Psoas muscle (tissue), 8 donors: Measurements from ENCODE around the gene PTGIR. TPM values are rescaled to one million over a fixed set of nuclear protein-coding genes. Genes with fewer than 3 reads are reported as not detected.

ENCODE experiments used
- ATAC-seq, 4 donors: fragments of 200-7000 bp; cut with Tn5 transposase; one replicate each; pipeline ENCODE4 v1.9.1; 2020; ENCODE audit warnings: moderate library complexity in 3 of 4, mild to moderate bottlenecking in 2 of 4
- DNase-seq, 2 donors: peaks; one replicate each; pipeline ENCODE4 v3.0.0-alpha.2; 2020
- H3K27ac ChIP-seq: fragments of 200-600 bp; one replicate; pipeline ENCODE4 v1.8.0; 2022
- H3K27me3 ChIP-seq, 3 donors: fragments of 200-600 bp in 1 of 3; one replicate each; pipeline versions ENCODE4 v1.6.1 to v1.8.0; 2013 to 2022; ENCODE audit warnings: low read length in 2 of 3, mild to moderate bottlenecking in 2 of 3, moderate library complexity in 1 of 3; ENCODE audit not compliant: insufficient read depth in 3 of 3
- H3K36me3 ChIP-seq, 2 donors: fragments of 200-600 bp in 1 of 2; one replicate each; pipeline versions ENCODE4 v1.6.1 to v1.8.0; 2013 to 2022; ENCODE audit warnings: low read depth in 1 of 2, mild to moderate bottlenecking in 1 of 2, moderate library complexity in 1 of 2; ENCODE audit not compliant: insufficient read depth in 1 of 2
- H3K4me1 ChIP-seq: fragments of 200-600 bp; one replicate; pipeline ENCODE4 v1.8.0; 2022
- H3K4me3 ChIP-seq: fragments of 200-600 bp; one replicate; pipeline ENCODE4 v1.8.0; 2022; ENCODE audit warnings: mild to moderate bottlenecking
- H3K9me3 ChIP-seq: fragments of 200-600 bp; one replicate; pipeline ENCODE4 v1.8.0; 2022
- CTCF ChIP-seq: fragments of 200-600 bp; IDR thresholded peaks from one replicate; pipeline ENCODE4 v1.8.0; 2022; ENCODE audit warnings: antibody characterized with exemption
- WGBS, 3 donors: extraction: QIAGEN DNeasy Blood & Tissue Kit; methylation state at CpG; one replicate each; pipeline versions ENCODE4 v1.1.6 to v1.1.7; 2013; 5-methylcytosine and 5-hydroxymethylcytosine counted together
- intact Hi-C, 2 donors: fragments of 100-400 bp; cut with DNase I; formaldehyde crosslinking; loops; one replicate each; pipeline versions ENCODE4 v1.11.0 to v1.14.2; 2022
- polyA plus RNA-seq, 3 donors: library from polyadenylated mRNA; stranded (reverse); fragments of 200-250 nt; gene quantifications; one replicate each; pipeline ENCODE4 v1.2.3, GENCODE V29; 2013
- total RNA-seq, 4 donors: library from RNA; stranded (reverse); fragmentation: NEBNext Ultra II Directional in 2 of 4; extraction: Animal tissue kit (Norgen Biotek cat#: 25700) in 2 of 4; gene quantifications; one replicate each; pipeline versions ENCODE4 v1.2.1 to v1.2.4, GENCODE V29; 2021 to 2023
- donor health status: healthy with polysubstance abuse.
- donor health status: DM: no; HTN: no; CAD: no; lungs with moderate emphysema.
- donor health status: Bipolar disorder and iron deficiency.
- donor health status: healthy.
- donor health status: DM: yes; HTN: yes; CAD: no.
- donor health status: DM: no; HTN: no; CAD: no.
- donor health status: DM: no; HTN: no; CAD: no.
- donor health status: DM: yes; HTN: yes; CAD: no.

The PTGIR gene
- total and polyA plus RNA-seq, 7 donors: 0.74 to 7.0 (median 1.2) TPM

- no peak overlapping the region for H3K4me3 ChIP-seq
These were observed 15.8 kb upstream of the PTGIR start for GRCh38 chr19:46640656-46641055.

GRCh38 chr19:46639358-46640182 is 14.7 kb upstream of the PTGIR start:
- DNase-seq: peak in 1 of 2 donors; percentile 66
- Histone ChIP-seq H3K4me1 (peaks cover 11% of the 10 kb centered on the region), H3K4me3 (peak overlapping the region; percentile 52), H3K27me3 (peaks cover 0 to 60% (median 14%) of the 10 kb centered on the region in 3 donors), H3K9me3 (no peaks in the 10 kb centered on the region), H3K27ac (no peak overlapping the region), H3K36me3 (no peaks in the 10 kb centered on the region)
- intact Hi-C loops: no loop called here
- 7 to 13% (median 11%) methylated on average over 27 to 49 of the region's 49 CpGs for WGBS, 3 donors
- TF ChIP-seq CTCF: no peak
- peak in 2 of 4 donors; percentile 13 to 21 for ATAC-seq

More at GRCh38 chr19:46640656-46641055, 15.8 kb upstream of the PTGIR start:
- Histone ChIP-seq H3K36me3 (no peaks in the 10 kb centered on the region), H3K27ac (no peak overlapping the region), H3K4me1 (peaks cover 11% of the 10 kb centered on the region), H3K9me3 (no peaks in the 10 kb centered on the region), H3K27me3 (peaks cover 0 to 62% (median 9%) of the 10 kb centered on the region in 3 donors)
- intact Hi-C loops: no loop called here
- 78 to 85% (median 83%) methylated on average over 2 of the region's 2 CpGs for WGBS, 3 donors
- no peak for ATAC-seq
- no peak for TF ChIP-seq CTCF
- no peak for DNase-seq

GRCh38 chr19:46637224-46637623 is 12.3 kb upstream of the PTGIR start:
- ATAC-seq (no peak), DNase-seq (no peak)
- H3K27me3 ChIP-seq: peaks cover 0 to 71% (median 27%) of the 10 kb centered on the region in 3 donors
- intact Hi-C loops: no loop called here
- no peaks in the 10 kb centered on the region for H3K9me3 ChIP-seq
- no peak overlapping the region for H3K27ac ChIP-seq
- peaks cover 19% of the 10 kb centered on the region for H3K4me1 ChIP-seq
- no peak overlapping the region for H3K4me3 ChIP-seq
- 75 to 84% (median 79%) methylated on average over 14 of the region's 14 CpGs for WGBS, 3 donors
- no peak for TF ChIP-seq CTCF
- H3K36me3 ChIP-seq: no peaks in the 10 kb centered on the region

GRCh38 chr19:46635920-46636761 is 11.3 kb upstream of the PTGIR start, which contains the start of gene GNG8:
Gene GNG8, minus strand, starts transcription at chr19:46636202. Its CDS starts 1,520 bp downstream, at chr19:46634682.
- no peak for ATAC-seq
- peaks cover 19% of the 10 kb centered on the region for H3K4me1 ChIP-seq
- DNase-seq: no peak

More at GRCh38 chr19:46635920-46636761, 11.3 kb upstream of the PTGIR start, which contains the start of gene GNG8:
- H3K36me3 ChIP-seq: no peaks in the 10 kb centered on the region
- H3K27me3 ChIP-seq: peaks cover 0 to 75% (median 27%) of the 10 kb centered on the region in 3 donors
- intact Hi-C loops: no loop called here
- no peak for TF ChIP-seq CTCF
- H3K27ac ChIP-seq: no peak within 1 kb of the TSS
- H3K4me3 ChIP-seq: no peak within 1 kb of the TSS
- WGBS, 3 donors: 25 to 39% (median 28%) methylated on average over 19 to 34 of the region's 34 CpGs
- no peaks in the 10 kb centered on the region for H3K9me3 ChIP-seq
